Activated effector memory CD4-positive, alpha-beta T cell treated with Interleukin-2 at 50 U/mL for 16 hours (primary cell): ENCODE data around the gene ITIH3.

Experiments used
- DNase-seq: peaks from one replicate; pipeline ENCODE4 v3.0.0-alpha.2; 2020

Gene ITIH3

DNA sequence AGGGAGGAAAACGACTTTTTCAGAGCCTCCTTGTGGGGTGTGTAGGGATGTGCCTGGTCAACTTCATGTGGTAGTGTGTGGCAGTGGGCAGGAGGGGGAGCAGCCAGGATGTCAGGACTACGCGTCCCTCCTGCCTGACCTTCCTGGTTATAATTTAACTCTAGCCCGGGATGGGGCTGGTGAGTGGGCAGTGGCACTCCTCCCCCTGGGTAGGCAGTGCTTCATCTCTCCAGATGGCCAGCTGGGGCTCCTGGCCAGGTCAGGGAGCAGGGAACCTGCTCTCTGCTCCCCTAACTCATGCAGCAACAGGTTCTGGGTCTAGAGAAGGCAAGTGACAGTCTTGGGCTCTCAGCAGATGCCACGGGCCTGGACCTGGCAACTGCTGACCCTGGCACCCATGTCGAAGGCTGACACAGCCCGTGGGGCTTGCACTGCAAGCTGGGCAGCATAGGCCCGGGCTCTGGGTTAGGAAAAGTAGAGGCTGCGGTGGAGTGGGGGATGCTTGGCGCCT lies 33.3 kb downstream of the ITIH3 start:
- DNase-seq = no peak

DNA sequence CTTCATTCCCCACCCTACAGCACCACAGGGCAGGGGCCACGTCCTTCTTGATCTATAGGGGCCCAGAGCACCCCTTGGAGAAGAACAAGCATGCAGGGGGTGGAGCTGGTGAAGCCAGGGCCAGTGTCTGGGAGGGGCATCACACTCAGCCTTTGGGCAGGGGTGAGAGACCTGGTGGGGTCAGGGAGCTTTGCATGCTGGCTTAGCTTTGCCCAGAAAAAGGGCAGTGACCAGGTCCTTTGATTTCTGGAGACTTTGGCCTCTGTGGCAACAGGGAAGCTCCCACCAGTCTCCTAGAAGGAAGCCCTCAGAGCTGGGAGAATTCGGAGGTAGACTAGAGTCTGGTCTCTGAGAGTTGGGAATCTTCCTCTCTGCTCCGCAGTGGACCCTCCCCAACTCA lies 34.9 kb downstream of the ITIH3 start:
- DNase-seq = no peak

DNA sequence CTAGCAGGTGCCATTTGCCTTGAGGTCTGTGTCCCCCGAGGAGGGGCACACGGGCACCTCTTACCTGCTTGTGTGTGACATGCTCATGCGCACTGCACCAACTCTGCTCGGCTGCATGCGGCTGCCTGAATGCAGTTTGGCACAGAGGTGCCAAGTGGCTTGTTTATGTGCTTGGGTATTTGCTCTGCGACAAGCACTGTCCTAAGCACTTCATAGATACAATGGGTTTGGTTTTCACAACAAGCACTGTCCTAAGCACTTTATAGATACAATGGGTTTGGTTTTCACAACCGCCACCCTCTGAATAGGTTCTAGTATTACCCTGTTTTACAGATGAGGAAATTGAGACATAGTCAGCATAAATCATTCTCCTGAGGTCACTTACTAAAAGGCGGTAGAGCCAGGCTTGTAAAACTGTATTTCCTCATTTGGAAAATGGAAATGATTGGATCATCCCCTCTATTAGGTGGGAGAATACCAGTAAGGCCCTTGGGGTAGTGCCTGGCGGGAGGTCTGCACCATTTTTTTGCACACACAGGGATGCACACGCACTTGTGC lies 35.4 kb downstream of the ITIH3 start:
- DNase-seq = no peak

DNA sequence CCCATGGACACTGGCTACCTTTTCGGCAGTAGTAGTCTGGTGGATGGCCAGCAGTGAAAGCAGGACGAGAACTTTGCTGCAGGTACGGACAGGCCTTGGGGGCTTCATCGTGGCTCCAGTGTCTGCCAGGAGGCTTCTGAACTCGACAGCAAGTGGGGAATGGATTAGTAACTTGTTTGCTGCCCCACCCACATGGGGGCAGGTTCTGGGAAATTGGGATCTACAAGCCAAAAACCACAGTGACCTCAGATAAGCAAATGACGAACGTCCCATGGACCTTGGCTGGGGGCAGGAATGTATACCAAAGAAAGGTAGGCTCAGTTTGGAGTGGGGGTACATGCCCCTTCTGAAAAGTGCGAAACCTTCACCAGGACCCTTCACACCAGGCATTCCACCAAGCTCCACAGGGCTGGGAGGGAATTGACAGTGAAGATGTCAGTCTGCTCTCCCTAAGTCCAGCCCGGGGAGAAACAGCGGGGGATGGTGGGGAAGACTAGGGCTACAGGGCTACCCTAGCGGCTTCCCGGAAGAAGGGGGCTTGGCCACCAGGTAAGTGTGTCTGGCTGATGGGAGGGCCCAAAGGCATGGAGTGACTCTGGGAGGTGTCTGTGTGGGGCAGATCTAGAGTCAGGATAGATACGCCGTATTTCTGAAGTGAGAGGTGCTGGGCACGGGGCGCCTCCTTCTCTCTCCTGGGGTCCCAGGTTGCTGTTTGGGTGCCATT lies 36.1 kb downstream of the ITIH3 start, which contains the start of gene ITIH4:
Gene ITIH4, minus strand, starts transcription at position 138 of the 724 bp plus-strand sequence. Its CDS starts 30 bp downstream, at position 108.
- no peak for DNase-seq

DNA sequence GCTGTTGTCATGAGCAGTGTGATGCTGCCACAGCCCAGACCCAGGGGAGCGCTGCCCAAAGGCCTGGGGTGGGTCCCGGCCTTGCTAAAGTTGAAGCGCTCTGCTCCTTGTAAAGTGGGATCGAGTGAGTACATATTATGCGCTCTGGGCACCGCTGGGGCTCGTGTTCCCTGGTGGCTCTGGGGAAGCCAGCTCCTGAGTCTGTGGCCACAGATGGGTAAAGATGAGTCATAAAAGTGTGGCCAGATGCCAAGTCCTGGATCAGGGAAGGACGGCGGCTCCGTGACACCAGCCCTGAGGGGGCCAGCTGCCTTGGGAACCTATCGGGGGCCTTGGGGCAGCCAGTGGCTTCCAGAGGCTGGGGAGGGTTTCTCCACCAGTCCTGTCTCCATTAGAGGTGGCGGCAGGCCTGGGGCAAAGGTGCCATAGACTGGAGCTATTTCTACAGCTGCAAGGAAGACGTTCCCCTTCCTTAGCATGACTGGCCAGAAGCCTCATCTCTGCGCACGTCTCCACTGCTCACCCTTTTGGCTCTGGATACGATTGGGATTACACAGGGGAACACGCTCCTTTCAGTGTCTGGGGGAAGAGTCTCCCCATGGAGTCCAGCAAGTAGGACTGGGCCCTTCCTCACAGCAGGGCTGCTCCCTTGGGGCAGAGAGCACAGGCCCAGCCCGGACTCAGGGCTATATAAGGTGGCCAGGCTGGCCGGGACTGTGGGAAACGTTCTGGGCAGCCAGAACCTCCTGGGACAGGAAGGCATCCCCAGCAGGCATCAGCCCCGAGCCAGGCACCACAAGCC lies 37.1 kb downstream of the ITIH3 start:
- DNase-seq = no peak

DNA sequence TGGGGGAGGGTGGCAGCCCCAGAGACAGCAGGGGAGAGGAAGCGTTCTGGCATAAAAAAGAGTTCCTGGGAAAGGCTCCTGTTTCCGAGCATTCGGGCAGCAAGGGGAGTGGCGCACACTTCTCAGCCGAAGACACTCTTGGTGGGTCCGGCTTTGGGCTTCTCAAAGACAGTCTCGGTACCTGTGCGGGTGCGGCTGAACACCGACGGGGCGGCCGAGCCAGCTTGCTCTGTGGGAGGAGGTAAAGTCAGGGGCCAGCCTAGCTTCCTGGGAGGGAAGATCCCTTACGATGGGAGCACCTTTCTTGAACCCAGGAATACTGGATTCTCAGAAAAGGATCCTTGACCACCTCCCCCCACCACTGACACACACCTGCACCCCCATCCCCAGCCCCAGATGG lies 38.6 kb downstream of the ITIH3 start:
- no peak for DNase-seq

DNA sequence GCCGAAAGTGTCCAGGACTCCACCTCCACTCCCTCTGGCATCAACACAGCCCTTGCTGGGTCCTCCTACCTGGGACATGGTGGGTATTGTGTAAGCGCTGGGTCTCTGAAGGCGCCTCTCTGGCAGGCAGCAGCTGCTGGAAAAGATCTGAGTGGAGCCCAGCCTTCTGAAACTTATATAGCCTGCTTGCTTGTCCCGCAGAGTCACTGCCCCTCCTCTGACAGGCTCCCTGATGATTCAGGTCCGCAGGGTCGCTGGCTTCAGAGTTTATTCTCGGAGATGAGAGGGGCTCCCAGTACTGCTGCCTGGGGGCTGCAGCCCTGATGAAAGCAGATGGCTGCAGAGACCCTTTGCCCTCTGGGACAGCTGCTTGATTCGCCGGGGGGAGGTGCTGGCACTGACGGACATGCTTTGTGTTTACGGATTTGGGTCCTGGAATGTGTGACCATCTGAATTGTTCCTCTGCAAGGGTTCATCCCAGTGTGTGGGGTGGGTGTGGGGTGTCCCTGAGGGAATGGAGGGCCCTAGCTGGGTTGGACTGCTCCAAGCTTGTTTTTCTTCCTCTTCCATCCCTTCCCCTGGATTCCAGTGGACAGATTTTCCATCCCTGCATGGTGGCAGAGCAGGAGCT lies 40.4 kb downstream of the ITIH3 start, which contains the start of gene MUSTN1:
Gene MUSTN1, minus strand, starts transcription at position 149 of the 631 bp plus-strand sequence. Its CDS starts 71 bp downstream, at position 78.
- no peak for DNase-seq

DNA sequence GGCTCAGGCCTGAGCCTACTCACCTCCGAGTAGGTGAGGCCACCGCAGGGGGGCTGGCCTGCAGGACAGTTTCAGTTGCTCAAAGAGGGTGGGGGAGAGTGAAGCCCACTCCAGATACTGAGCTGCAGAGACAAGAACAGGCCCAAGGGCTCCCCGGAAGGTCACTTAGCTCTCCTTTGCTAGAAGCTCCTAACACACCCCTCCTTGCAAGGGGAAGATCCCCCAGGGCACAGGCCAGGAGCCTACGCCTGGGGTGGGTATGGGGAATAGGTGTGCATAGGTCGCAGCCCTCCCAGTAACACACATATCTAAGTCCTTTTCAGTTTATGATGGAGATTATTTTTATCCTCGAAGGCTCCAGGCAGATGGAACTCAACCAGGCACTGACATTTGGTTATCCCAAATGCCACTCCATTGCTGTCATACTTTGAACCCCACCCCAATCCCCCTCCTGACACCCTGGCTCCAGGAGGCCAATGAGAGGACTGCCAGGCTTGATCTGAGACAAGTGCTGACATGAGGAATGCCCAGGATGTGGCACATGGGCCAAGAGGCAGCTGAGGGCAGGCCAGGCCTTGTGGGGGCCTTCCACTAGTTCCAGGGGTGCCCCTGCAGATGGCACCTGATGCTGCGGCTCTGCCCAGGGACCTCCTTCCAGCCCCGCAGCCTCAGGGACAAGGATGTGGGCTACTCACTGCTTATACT lies 41.3 kb downstream of the ITIH3 start:
- DNase-seq = no peak

DNA sequence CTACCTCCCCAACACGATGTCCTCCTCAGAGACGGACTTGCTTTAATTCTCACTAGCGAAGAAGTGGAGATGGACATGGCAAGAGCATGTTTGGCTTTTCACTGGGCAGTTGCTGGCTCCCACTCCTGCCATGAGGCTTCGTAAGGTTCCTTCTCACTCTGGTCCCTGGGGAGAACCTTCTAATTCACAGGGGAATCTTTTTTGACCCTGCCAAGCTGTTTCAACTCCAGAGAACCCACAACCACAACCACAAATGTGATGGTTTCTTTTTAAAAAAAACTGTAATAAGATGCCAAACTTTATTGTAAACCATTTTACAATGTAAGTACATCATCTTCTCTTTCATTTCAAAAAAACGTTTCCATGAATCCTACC lies 41.9 kb downstream of the ITIH3 start:
- DNase-seq = no peak

DNA sequence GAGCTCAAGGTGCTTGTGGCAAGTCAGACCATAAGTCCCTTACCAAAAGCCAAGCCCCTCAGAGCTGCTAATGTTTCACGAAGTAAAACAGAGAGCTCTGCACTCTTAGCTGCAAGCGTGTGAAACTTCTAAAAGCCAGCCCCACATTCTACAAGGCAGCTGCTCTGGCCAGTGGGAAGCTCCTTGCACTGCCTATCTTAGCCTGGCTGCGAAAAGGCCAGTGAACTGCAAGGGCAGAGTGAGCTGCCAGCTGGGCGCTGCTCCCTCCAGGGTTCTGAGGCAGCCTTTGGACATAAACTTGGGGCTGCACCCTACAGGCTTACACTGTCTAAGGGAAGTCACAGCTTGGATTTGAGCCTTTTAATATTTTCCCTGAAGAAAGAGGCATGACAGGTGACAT lies 42.4 kb downstream of the ITIH3 start:
- DNase-seq = no peak

DNA sequence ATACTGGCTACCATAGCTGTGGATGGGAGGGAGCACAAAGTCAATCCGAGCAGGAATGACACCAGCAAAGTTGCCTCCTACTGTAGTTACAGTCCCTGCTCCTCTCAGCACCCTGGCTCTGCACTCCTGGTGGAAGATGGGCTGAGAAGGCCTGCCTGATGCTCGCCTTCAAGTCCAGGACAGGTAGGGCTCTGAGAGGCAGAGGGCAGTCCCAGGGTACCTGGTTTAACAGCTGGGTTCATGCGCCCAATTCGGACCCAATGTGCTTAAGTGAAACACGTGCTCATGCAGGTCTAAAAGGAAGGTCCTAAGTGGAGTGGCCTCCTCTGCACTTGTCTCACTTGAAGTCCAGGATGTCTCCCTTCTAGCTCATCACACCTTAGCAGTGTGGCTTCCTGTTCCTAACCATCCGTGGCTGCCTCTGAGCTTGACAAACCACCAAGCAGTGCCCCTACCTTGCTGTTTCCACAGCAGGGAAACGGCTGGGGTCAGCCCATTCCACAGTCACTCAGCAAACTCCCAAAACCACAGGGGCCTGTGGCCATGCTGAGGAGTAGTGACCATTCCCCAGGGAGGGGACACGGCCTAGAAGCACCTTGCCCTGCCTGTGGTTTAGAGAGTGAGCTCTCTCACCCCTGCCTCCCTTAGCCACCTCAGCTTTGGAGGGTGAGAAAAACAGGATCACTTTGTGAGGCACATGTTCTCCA lies 44.1 kb downstream of the ITIH3 start:
- no peak for DNase-seq

DNA sequence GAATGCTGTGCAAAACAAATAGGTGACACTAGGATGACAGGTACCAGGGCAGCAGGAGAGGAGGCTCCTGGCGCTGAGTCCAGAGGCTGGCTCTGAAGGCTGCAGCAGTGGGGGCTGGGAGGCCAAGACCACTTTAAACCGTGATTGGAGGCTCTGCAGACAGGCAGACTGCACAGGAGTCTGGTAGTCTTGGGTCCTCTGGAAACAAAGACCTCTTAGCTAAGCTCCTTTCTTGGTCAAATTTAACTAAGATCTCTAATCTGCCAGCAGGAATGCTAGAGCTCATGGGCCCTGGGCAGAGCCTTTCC lies 44.6 kb downstream of the ITIH3 start:
- no peak for DNase-seq

DNA sequence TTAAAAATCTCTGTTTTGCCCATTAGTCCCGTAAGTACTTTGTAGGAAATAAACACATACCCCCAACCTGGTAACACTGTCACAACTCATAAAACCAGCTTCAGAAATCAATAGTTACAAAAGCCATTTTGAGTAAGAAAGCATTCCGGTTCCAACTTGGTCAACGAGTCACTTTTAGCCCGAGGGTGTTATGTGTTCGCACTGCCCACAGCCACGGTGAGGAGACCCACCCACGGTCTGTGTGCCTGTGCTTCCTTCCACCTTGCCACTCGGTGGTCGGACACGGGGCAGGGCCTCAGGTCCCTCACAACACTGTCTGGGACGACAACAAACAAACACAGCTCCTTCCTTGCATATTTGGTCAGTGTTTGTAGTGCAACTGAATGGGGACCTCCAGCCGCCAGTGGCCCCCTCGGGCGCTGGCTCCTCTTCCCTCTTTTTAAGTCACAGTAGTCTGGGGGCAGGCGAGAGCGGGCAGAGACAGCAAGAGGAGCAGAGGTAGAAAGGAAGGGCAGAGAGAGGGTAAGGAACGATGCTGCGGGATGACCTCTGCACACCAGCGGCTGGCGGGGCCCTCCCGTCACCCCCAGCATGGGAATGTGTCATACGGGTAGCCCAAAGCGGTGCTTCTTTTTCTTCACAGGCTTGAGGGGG lies 45.4 kb downstream of the ITIH3 start:
- DNase-seq = no peak

DNA sequence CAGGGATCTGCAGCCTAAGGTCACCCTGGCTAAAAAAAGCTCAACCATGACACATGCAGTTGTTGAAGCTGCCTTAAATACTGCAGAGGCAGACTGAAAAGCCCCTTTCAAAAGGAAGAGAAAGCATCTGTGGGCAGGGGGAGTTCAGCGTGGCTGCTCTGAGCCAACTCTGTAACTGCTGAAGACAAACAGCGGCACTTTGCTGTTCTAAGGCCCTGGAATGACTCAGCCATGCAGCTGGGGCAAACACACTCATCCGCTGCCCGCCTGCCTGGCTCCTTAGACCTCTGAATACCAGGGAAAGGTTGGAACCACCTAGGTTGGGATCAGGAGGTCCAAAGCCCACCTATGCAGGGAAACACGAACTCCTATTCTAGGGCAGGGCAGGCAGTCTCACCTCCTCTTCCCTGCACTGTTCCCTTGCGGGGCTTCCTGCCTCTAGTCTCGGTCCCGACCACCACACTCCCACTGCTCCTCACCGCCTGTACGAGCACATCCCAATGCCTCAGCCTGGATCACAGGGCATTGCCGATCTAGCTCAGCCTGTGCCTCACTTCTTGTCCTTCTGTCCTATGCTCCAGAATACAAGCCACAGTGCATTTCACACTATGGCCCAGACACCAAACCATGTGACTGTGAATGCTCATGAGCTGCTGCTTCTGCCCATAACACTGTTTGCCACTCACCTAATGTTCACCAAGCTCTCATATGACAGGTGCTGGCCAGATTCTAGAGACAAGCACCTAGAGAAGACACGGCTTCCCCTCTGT lies 46.8 kb downstream of the ITIH3 start:
- no peak for DNase-seq

DNA sequence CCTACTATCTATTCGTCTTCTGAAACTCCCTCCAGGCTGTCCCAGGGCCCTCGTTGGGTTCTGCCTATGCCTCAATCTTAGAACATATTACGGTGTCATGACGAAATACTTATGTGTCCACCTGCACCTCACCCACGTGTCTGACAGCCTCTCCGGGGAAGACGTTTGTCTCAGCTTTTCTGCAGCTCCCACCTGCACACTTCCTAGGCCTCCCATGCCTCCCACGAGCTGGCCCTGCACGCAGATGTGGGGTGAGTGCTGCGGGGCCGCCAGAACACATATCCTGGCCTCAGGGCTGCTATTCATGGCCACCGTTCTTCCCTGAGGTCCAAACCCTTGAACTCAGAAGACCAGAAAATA lies 47.4 kb downstream of the ITIH3 start:
- no peak for DNase-seq

DNA sequence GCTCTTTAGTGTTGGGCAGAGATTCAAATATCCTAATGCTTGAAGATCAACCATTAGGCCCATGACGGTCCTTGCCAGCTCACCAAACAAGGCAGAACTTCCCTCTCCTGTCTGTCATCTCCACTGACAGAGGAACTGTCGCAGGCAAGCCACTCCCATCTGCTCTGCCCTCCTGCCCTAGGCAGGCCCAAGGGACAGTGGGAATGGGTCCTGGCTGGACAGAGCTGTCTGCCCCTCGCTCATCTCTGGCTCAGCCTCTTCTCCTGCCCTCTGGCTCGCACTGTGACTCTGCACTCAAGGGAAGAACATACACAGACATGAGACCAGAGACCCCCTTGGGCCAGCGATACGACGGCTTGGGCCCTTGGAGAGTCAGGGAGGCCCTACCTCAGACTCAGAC lies 47.8 kb downstream of the ITIH3 start:
- DNase-seq = no peak

DNA sequence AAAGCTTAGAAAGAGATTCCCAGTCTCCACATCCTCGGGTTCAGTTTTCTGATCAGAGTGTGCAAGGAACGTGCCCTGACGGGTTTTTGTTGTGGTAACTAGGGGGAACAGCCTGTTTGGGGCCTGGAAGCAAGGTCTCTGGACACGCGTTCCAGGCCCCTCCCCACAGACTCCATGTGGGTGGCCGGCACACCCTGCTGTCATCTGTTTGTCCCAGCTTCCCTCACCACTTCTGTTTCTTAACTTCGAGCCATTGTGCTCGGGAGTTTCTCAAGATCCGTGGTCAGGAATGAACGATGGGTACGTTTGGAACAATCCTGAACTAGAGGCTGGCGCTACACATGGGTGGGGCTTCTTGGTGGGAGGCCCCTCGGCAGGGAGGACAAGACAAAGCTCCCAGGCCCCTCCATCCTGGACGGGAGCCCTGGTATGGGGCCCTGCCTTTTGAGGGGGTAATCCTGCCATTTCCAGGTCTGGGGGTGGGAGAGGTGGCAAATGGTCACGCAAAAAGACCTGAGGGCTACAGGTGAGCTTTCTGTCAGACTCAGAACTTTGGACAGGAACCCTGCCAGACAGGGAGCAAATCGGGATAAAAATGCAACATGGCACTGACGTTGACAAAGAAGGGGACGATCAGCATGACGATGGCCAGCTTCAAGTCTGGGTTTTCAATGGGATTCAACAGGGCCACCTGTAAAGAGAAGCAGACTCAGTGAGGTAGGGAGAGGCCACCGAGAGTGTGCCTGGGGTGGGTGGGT lies 48.7 kb downstream of the ITIH3 start:
- DNase-seq = no peak

DNA sequence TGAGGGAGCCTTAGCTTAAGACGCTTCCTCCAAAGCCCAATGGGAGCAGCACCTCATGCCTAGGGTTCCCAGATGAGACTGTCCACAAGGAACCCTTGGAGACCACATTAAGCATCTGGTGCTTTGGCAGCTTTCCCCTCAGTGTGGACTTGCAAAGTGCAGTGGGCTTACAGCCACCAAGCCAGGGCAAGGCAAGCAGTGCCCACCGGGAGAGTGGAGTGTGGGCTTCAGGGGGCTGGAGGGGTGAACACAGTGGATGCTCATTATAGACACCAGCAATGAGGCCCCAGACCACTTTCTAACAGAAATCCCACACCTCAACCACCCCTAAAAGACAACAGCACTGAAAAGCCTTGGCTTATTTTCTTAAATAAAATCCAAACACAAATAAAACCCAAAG lies 49.3 kb downstream of the ITIH3 start:
- no peak for DNase-seq

DNA sequence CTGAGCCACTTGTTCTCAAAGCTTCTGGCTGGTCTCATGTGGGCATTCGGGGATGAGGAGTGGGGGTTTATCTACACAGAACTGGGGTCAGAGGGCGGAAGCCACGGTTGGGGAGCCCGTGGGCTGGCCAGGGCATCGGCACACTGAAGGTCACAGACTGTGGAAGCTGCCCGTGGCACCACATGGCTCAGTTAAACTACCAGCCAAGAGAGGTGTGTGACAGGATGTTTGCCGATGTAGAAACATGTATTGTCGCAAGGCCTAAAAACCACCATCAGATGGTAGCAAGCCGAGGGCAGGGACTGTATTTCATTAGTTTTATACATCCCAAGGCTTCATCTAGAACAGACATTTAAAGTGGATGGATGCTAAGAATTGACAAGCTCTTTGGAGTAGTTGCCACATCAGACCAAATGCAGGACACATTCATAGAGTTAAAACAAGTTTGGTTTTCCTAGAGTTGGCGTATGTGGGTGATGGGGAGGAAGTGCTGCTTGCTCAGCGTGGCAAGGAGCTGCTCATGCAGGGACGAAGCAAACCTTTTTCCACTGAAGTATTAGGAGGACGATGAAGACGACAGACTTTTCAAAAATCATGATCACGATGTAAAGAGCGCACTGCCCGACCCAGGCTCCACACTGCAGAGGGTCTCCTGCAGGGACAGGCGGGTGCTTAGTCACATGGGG lies 49.8 kb downstream of the ITIH3 start:
- no peak for DNase-seq

DNA sequence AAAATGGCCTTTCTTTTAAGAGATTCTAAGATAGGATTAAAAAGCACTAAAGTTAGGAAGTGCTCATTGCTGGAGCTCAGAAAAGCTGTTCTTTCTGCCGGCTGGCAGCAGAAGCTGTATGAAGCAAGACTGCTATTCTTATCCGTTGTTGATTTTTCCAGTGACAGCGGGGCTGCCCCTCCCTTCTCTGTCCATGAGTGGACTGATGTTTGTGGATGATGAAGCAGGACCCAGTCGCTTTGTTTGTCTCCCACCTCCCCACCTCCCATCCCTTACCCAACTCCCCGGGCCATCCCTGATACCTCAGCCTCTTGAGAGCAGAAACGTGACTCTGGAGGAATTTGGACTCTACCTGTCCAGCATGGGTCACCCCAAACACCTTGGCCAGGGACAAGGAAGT lies 50.6 kb downstream of the ITIH3 start:
- no peak for DNase-seq
